Measurements from ENCODE around the gene RANBP3.

RANBP3 gene

DNA sequence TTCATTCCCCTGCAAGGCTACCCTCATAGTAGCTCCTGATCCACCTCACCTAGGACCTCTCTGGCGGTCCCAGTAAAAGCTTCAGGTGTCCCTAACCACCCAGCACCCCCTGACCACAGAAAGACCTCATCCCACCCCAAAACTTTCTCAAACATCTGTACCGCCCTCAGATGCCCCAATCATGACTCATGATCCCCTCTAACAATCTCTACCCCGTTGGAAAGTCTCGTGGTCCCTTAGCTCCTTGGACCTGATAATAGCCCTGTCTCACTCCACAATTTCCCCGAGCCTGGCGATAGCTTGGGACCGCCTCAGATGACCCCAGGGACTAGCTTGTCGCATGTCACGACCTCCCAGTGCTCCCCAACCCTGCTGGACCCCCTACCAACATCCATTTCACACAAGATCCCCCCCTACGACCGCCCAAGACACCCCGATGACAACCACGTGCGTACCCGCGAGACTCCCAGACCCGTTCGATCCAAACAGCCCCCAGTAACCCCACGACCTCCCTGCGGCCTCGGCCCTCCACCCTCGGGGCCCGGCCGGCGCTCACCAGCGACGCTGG, 74.8 kb downstream of the RANBP3 start:
- DNase-seq (ENCODE audit: insufficient read length, low spot score) (peak; percentile 45), FAIRE-seq (no peak)
- TF ChIP-seq POLR2A (IDR thresholded peaks at IDR 0.05; ENCODE audit: low read depth, low read length): no peak

DNA sequence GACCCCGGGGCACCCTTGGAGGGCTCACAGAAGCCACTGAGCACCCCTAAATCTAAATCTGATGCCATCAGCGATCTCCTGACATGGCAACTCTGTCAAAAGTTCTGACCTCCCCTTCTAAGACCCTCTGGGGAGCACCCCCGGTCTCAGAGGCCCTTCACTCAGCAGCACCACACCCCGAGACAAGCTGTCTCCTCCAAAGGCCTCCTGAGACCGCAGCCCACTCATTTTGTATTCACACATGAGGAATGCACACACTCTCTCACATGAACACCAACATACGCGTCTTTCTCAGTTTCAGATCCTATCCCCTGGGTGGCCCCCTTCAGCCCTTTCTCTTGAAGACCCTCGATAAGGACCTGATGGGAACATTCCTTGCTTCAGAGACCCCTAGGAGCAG, 77.0 kb downstream of the RANBP3 start:
- TF ChIP-seq POLR2A (IDR thresholded peaks at IDR 0.05; ENCODE audit: low read depth, low read length): no peak
- FAIRE-seq (no peak), DNase-seq (ENCODE audit: insufficient read length, low spot score) (no peak)

DNA sequence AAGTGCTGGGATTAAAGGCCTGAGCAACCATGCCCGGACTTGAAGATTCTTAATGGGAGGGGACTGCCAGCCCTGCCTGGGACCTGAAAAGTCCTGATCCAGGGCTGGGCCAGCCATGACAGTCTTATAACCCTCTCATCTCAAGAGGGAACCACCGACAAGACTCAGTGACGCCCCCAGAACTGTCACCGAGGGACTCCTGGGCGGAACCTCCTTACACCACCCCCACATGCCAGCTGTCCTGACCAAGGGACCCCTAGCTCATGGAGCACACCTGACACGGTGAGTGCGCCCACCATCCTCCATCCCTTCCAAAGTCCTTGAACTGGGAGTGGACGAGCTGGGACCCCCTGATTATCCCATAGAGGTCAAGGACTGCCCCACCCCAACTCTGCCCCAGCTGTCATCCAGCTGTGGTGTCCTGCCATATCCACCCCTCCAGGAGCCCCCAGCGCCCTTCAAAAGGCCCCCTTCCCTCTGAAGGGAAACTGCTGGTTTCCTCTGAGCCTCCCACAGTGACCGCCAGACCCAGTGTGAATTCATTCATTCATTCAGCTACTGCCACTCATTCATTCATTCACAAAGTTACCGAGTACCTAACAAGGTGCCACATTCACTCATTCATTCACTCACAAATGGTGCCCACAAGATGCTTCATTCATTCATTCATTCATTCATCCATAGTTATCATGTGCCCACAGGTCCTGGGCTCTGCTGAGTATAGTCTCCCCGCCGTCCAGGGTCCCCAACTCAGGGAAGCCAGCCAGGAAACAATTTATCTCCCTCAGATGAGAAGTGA, 78.0 kb downstream of the RANBP3 start:
- no peak for FAIRE-seq
- TF ChIP-seq POLR2A (IDR thresholded peaks at IDR 0.05; ENCODE audit: low read depth, low read length): no peak
- DNase-seq (ENCODE audit: insufficient read length, low spot score): no peak

DNA sequence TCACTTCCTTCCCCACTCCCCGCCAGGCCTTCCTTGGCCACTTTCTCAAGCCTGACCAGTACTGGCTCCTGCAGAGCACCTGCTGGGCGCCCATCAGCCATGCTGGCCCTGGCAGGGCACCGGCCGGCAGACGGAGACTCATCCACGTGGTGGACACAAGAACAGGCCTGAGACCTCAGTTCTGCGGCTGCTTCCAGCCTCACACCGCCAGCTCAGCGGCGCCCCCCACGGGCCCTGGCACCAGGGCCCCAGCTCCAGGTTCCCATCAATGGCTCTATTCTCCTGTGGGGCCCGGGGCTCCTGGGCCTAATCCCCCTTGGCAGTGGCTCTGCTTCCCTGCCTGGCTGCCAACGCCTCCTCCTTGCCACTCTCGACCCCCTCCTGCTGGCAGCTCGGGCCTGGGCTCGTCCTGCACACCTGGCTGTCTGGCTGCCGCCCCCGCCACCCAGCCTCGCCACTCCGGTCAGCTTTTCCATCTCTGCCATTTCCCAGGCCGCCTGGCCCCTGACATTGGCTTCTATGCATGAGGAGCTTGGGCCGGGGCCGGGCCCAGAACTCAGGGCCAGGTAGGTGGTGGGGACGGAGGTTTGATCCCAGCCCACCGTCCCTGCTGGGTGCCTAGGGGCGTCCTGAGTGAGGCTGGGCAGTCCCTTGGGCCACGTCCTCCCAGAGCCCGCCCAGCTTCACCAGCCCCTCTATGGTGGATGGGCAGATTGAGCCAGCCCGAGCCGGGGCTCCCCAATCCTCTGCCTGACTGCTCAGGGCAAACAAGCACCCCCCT, 80.6 kb downstream of the RANBP3 start:
- FAIRE-seq (no peak), DNase-seq (ENCODE audit: insufficient read length, low spot score) (no peak)
- no peak for TF ChIP-seq POLR2A (IDR thresholded peaks at IDR 0.05; ENCODE audit: low read depth, low read length)

GRCh38 chr19:5896365-5897076, 81.4 kb downstream of the RANBP3 start:
- DNase-seq (ENCODE audit: insufficient read length, low spot score) (no peak), FAIRE-seq (no peak)
- no peak for TF ChIP-seq POLR2A (IDR thresholded peaks at IDR 0.05; ENCODE audit: low read depth, low read length)

DNA sequence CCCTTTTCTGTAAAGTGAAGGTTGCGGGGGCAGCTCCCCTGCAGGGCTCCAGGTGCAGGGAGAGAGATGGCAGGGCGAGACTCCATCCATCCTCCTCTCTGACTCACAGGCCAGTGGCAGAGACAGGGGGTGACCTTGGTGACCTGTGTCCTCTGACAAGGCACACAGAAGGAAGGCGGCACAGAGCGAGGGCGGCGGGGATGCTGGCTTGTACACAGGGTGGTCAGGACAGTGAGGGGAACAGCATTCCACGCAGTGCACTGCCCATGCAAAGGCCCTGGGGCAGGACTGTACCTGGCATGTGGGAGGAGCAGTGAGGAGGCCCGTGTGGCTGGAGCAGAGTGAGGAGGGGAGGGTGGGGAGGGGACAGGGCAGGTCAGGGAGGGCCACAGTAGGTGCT, 82.0 kb downstream of the RANBP3 start:
- TF ChIP-seq POLR2A (IDR thresholded peaks at IDR 0.05; ENCODE audit: low read depth, low read length): no peak
- DNase-seq (ENCODE audit: insufficient read length, low spot score) (no peak), FAIRE-seq (no peak)

- DNase-seq (ENCODE audit: insufficient read length, low spot score) (no peak), FAIRE-seq (no peak)
- TF ChIP-seq POLR2A (IDR thresholded peaks at IDR 0.05; ENCODE audit: low read depth, low read length): no peak
These were observed 82.5 kb downstream of the RANBP3 start for GRCh38 chr19:5895409-5895808.

- DNase-seq (ENCODE audit: insufficient read length, low spot score) (no peak), FAIRE-seq (no peak)
- TF ChIP-seq POLR2A (IDR thresholded peaks at IDR 0.05; ENCODE audit: low read depth, low read length): no peak
These were observed 83.1 kb downstream of the RANBP3 start for GRCh38 chr19:5894704-5895349.

DNA sequence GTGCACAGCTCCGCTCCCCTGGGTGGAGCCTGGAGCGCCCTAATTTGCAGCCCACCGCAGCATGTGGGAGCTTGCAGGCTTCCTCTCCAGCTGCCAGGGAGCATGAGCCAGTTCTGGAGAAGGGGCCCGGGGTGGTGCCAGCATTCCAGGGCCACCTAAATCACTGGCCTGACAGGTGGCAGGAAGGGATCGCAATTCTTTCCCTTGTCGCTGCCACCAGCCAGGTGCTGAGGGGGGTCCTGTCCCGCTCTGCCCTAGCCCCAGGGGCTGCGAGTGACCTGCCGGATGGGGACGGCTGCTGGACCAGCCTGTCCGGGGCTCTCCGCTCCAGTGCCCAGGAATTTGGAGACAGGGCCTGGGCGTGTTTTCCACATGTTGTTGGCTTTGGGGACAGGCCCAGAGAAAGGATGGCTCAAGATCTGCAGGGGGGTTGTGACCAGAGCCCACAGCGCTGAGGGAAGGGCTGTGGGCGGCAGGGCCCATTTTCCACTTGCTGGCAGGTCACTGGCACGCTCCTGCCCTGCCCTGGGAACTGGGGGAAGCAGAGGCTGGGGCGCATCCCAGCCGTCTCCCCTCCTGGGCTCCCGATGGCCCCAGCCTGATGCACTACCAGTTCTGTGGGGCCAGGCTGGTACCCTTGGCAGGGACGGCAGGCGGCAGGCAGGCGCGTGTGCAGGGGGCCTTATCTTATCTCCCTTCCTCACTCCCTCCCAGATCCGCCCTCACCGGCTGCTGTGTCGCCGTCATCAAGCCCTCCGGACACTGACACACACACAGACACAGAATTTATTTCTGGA, 83.8 kb downstream of the RANBP3 start:
- DNase-seq (ENCODE audit: insufficient read length, low spot score) (no peak), FAIRE-seq (no peak)
- no peak for TF ChIP-seq POLR2A (IDR thresholded peaks at IDR 0.05; ENCODE audit: low read depth, low read length)

DNA sequence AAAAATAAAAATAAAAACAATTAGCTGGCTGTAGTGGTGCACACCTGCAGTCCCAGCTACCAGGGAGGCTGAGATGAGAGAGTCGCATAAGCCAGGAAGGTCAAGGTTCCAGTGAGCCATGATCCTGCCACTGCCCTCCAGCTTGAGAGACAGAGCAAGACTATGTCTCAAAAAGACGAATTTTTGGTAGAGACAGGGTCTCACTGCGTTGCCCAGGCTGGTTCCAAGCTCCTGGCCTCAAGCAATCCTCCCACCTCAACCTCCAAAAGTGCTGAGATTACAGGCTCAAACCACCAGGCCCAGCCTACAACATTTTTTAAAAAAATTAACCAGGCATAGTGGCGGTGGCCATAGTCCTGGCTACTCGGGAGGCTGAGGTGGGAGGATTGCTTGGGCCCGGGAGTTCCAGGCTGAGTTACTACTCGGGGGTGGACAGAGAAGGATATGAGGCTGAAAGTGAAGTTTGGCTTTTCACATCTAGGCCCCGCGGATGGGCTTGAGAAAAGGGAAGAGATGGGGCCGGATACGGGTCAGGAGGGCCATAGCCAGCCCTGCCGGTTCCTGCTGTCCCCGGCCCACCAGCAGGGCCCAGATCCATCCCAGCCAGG, 84.5 kb downstream of the RANBP3 start:
- no peak for DNase-seq (ENCODE audit: insufficient read length, low spot score)
- no peak for FAIRE-seq
- TF ChIP-seq POLR2A (IDR thresholded peaks at IDR 0.05; ENCODE audit: low read depth, low read length): no peak

- TF ChIP-seq POLR2A (IDR thresholded peaks at IDR 0.05; ENCODE audit: low read depth, low read length): no peak
- FAIRE-seq: no peak
These were observed 85.1 kb downstream of the RANBP3 start for GRCh38 chr19:5892772-5893275.

More at GRCh38 chr19:5892772-5893275, 85.1 kb downstream of the RANBP3 start:
- DNase-seq (ENCODE audit: insufficient read length, low spot score): no peak

All from H54 (cell line).